ENCODE measurements around the gene TEX52.

DNA sequence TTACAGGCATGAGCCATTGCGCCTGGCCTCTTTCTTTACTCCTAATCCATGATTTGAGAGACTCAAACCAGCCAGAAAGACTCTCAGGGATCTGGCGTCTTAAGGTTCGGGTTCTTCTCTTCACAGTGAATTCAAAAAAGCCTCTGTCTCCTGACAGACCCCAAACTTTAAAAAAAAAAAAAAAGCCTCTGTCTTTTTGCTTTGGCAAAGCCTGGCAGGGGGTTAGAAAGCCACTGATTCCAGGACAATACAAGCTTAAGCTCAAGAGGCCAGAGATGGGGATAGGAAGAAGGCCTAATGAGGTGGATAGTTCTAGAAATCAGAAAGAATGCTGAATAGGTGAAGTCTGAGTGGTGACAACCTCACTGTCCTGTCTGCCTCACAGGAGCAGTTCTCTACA is 30.8 kb downstream of the TEX52 start:
- TF ChIP-seq, protein P1, sequence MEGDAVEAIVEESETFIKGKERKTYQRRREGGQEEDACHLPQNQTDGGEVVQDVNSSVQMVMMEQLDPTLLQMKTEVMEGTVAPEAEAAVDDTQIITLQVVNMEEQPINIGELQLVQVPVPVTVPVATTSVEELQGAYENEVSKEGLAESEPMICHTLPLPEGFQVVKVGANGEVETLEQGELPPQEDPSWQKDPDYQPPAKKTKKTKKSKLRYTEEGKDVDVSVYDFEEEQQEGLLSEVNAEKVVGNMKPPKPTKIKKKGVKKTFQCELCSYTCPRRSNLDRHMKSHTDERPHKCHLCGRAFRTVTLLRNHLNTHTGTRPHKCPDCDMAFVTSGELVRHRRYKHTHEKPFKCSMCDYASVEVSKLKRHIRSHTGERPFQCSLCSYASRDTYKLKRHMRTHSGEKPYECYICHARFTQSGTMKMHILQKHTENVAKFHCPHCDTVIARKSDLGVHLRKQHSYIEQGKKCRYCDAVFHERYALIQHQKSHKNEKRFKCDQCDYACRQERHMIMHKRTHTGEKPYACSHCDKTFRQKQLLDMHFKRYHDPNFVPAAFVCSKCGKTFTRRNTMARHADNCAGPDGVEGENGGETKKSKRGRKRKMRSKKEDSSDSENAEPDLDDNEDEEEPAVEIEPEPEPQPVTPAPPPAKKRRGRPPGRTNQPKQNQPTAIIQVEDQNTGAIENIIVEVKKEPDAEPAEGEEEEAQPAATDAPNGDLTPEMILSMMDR (IDR thresholded peaks at IDR 0.05) = no peak
- TF ChIP-seq POLR2A (IDR thresholded peaks at IDR 0.05) = no peak

Data from ovary (tissue), 3 donors.